ENCODE results near the gene GPC2.
"Not testable (repeated sequence)": the region's sequence is repeated elsewhere in the genome, so short reads cannot be mapped to it uniquely, and the experiment has no call there.

GPC2 gene

GRCh38 chr7:100177045-100178001 lies at the start of gene GPC2, which contains the start of gene STAG3:
TSS of gene GPC2 (minus strand) at chr7:100177381. CDS start at chr7:100177199, 182 bp downstream.
TSS of gene STAG3 (plus strand) at chr7:100177918. CDS start at chr7:100180557, 2,639 bp downstream.
- no peak for TF ChIP-seq GATA3 (IDR thresholded peaks at IDR 0.05; ENCODE audit: low read depth, low read length)
- TF ChIP-seq GATA2 (IDR thresholded peaks at IDR 0.05; ENCODE audit: low read depth, low read length), result no peak

DNA sequence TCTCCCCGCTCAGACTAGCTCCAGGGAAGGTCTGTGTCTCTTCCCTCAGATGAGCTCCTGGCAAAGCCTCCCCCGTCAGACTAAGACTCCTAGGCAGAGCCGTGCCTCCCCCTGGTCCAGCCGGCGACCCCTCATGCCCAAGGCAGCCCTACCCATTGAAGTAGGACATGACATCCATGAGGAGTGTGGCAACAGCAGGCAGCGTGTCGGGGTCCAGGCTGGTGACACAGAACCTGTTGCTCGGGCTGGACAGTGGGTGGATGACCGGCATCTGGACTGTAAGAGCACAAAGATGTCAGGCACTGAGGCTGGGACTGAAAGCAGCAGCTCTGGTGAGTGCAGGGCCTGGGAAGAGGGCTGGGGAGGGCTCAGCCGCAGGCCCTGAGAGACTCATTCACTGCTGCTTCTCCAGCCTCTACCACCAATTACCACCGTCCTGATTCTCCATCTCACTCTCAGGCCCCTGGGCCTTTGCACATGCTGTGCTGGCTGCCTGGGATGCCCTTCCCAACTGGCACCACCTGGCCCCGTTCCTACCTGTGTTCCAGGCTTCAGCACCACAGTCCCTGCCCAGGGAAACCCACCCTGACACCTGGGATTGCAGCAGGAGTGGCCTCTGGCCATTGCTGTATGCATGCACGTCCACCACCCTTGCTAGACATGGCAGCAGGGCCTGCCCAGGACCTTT lies 45.4 kb upstream of the GPC2 start:
- TF ChIP-seq GATA2 (IDR thresholded peaks at IDR 0.05; ENCODE audit: low read depth, low read length) (no peak), GATA3 (IDR thresholded peaks at IDR 0.05; ENCODE audit: low read depth, low read length) (no peak)

DNA sequence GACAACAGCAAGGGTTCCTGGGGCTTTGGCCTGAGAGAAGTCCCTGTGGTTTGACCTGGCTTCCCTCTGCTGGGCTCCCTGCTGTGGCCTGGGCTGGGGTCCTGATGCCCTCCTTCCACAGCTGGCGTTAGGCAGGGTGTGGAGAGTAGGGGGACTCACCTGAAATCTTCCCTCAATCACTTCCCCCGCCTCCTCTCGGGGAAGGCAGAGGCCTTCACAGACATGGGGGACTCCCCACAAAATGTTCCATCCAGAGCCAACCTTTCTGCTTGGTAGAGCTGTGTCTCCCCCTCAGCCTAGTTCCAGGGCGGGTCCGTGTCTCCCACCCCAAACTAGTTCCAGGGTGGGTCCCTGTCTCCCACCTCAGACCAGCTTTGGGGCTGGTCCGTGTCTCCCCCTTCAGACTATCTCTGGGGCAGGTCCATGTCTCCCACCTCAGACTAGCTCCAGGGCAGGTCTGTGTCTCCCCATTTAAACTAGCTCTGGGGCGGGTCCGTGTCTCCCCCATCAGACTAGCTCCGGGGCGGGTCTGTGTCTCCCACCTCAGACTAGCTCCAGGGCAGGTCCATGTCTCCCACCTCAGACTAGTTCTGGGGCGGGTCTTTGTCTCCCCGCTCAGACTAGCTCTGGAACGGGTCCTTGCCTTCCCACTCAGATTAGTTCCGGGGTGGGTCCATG lies 44.7 kb upstream of the GPC2 start:
- TF ChIP-seq GATA2 (IDR thresholded peaks at IDR 0.05; ENCODE audit: low read depth, low read length) (no peak), GATA3 (IDR thresholded peaks at IDR 0.05; ENCODE audit: low read depth, low read length) (no peak)

DNA sequence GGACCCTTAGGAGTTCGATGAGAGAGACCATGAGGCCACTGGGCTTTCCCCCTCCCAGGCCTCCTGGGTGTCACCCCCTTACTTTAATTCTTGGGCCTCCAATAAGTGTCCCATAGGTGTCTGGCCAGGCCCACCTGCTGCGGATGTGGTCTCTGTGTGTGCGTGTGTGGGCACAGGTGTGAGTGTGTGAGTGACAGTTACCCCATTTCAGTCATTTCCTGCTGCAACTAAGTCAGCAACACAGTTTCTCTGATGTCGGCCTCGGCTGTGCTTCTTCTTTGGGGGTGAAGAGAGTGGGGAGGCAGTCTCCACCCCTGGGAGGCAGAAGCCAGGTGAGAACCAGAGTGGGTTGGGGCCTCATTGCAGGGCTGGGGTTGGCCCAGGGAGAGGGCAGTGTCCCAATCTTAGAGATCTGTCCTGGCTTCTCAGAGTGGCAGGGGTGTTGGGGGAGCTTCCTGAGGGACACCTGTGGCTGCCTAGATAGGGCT lies 44.1 kb upstream of the GPC2 start:
- TF ChIP-seq GATA3 (IDR thresholded peaks at IDR 0.05; ENCODE audit: low read depth, low read length) (no peak), GATA2 (IDR thresholded peaks at IDR 0.05; ENCODE audit: low read depth, low read length) (no peak)

DNA sequence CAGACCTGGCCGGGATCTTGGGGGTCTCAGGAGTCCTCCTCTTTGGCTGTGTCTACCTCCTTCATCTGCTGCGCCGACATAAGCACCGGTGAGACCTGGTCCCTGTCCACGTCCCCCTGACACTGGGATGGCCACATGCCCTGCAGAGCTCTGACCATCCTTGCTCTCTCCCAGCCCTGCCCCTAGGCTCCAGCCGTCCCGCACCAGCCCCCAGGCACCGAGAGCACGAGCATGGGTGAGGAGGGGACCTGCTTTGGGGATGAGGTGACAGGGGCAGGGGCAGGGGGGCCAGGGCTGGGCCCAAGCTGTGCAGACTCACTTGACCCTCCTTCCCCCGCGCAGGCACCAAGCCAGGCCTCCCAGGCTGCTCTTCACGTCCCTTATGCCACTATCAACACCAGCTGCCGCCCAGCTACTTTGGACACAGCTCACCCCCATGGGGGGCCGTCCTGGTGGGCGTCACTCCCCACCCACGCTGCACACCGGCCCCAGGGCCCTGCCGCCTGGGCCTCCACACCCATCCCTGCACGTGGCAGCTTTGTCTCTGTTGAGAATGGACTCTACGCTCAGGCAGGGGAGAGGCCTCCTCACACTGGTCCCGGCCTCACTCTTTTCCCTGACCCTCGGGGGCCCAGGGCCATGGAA lies 43.5 kb upstream of the GPC2 start:
- TF ChIP-seq GATA3 (IDR thresholded peaks at IDR 0.05; ENCODE audit: low read depth, low read length) (no peak), GATA2 (IDR thresholded peaks at IDR 0.05; ENCODE audit: low read depth, low read length) (no peak)

GRCh38 chr7:100219801-100220585 lies 42.8 kb upstream of the GPC2 start, which contains the start of gene PVRIG:
TSS of gene PVRIG (plus strand) at chr7:100219949. CDS start at chr7:100219971, 22 bp downstream.
- TF ChIP-seq GATA3, GATA2 (IDR thresholded peaks at IDR 0.05; ENCODE audit: low read depth, low read length): not testable (repeated sequence)

GRCh38 chr7:100219271-100219737 lies 42.1 kb upstream of the GPC2 start:
- no peak for TF ChIP-seq GATA2 (IDR thresholded peaks at IDR 0.05; ENCODE audit: low read depth, low read length)
- no peak for TF ChIP-seq GATA3 (IDR thresholded peaks at IDR 0.05; ENCODE audit: low read depth, low read length)

- TF ChIP-seq GATA3 (IDR thresholded peaks at IDR 0.05; ENCODE audit: low read depth, low read length), result no peak
Observed at GRCh38 chr7:100215895-100216294, 38.7 kb upstream of the GPC2 start.

DNA sequence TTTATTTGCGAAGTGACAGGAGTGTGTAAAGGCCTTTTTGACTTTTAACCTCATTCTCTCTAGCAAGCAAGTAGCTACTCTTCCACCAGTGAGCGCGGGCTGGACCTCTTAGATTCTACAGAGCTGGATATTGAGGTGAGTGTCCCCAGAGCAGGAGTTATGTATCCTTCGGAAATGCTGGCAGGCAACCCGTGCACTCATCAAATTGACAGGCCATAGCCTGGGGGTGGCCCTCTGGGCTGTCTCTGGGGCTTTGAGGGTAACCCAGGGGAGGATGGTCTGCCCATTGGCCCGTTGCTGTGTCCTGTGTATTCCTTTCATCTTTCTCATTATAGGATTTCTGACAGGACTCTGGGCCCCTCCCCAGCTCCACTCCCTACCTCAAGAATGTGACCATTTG lies 36.5 kb upstream of the GPC2 start:
- TF ChIP-seq GATA2 (IDR thresholded peaks at IDR 0.05; ENCODE audit: low read depth, low read length) (no peak), GATA3 (IDR thresholded peaks at IDR 0.05; ENCODE audit: low read depth, low read length) (no peak)

DNA sequence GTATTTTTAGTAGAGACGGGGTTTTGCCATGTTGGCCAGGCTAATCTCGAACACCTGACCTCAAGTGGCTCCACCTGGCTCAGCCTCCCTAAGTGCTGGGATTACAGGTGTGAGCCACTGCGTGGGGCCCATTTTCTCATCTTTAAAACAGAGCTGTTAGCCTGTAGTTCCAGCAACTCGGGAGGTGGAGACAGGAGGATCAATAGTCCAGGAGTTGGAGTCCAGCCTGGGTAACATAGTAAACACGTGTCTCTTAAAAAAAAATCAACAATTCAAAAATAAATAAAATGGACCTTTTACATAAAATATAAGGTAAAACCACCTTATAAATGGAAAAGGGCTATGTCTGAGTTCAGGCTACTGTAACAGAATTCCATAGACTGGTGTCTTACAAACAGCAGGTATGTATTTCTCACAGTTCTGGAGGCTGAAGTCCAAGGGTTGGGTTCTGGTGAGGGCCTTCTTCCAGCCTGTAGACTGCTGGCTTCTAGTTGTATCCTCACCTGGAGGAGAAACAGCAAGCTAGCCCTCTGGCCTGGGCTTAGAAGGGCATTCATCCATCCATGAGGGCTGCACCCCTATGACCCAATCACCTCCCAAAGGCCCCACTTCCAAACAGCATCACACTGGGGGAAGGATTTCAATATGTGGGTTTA lies 35.6 kb upstream of the GPC2 start:
- TF ChIP-seq GATA2 (IDR thresholded peaks at IDR 0.05; ENCODE audit: low read depth, low read length) (no peak), GATA3 (IDR thresholded peaks at IDR 0.05; ENCODE audit: low read depth, low read length) (no peak)

- TF ChIP-seq GATA2 (IDR thresholded peaks at IDR 0.05; ENCODE audit: low read depth, low read length) (no peak), GATA3 (IDR thresholded peaks at IDR 0.05; ENCODE audit: low read depth, low read length) (no peak)
Observed at GRCh38 chr7:100211342-100211780, 34.2 kb upstream of the GPC2 start.

- TF ChIP-seq GATA3 (IDR thresholded peaks at IDR 0.05; ENCODE audit: low read depth, low read length) (no peak), GATA2 (IDR thresholded peaks at IDR 0.05; ENCODE audit: low read depth, low read length) (no peak)
Observed at GRCh38 chr7:100210805-100211204, 33.6 kb upstream of the GPC2 start.
